Heart left ventricle (tissue), 13 donors: Measurements from ENCODE around the gene TNFSF15.

Experiments used
- CTCF ChIP-seq, 12 donors: fragments of 200-600 bp; sonication (generic) in 4 of 12; IDR thresholded peaks; one replicate each; pipeline versions ENCODE4 v1.5.0 to v1.8.0; 2018 to 2022; ENCODE audit warnings: antibody characterized with exemption in 12 of 12, mild to moderate bottlenecking in 5 of 12
- POLR2A ChIP-seq, 2 donors: fragments of 450-650 bp; IDR thresholded peaks; one replicate each; pipeline ENCODE4 v1.6.1; 2017; ENCODE audit warnings: antibody characterized with exemption in 2 of 2, mild to moderate bottlenecking in 2 of 2, moderate library complexity in 2 of 2
- donor health status: ischemic (EF 13 %, LVEDD 7.1; RV severe dilation, severe dysfunction).
- donor health status: DM: no; HTN: yes; CAD: no.
- donor health status: DM: no; HTN: no; CAD: no.
- donor health status: ischemic (EF 25% LVEDD 6.9; RV normal size, moderate dysfunction).
- donor health status: ischemic (EF 25% LVEDD 5.7; RV mildly dilated, moderate dysfunction).
- donor health status: ischemic (EF 35%, LVEDD 5.7; RV mildly dilated, moderate dysfunction).
- donor health status: nonischemic (EF 11% LVEDD 7.7; RV severe dilation, severe dysfunction).
- donor health status: DM: yes; HTN: yes; CAD: no.
- donor health status: PGD.
- donor health status: ischemic (EF 29% LVEDD 5.4; RV normal size, mild dysfunction).
- donor health status: nonischemic (EF 23%, LVEDD 6.1; RV moderate dilation, normal function).

- no peak for TF ChIP-seq POLR2A (IDR thresholded peaks at IDR 0.05)
- no peak for TF ChIP-seq CTCF (IDR thresholded peaks at IDR 0.05)
Observed at GRCh38 chr9:114791312-114791711, 14.5 kb downstream of the TNFSF15 start.
